GM06990 (cell line): ENCODE data around the gene JAKMIP1.

ENCODE experiments used
- DNase-seq: peaks from one replicate; pipeline ENCODE4 v3.0.0-alpha.2; 2011; ENCODE audit not compliant: insufficient read length; ENCODE audit errors: extremely low read depth
- H3K27me3 ChIP-seq: replicated peaks from 2 replicates; pipeline ENCODE4 v1.6.0; 2011; ENCODE audit warnings: low read length; ENCODE audit not compliant: control insufficient read depth, insufficient read depth
- H3K36me3 ChIP-seq: 2 replicates; pipeline ENCODE4 v1.5.1; 2011; ENCODE audit warnings: low read length; ENCODE audit not compliant: control insufficient read depth, insufficient read depth
- H3K4me3 ChIP-seq: replicated peaks from 2 replicates; pipeline ENCODE4 v1.5.1; 2011; ENCODE audit warnings: low read depth, mild to moderate bottlenecking, control low read depth, low read length
- TF ChIP-seq, protein P1 (sequence below): IDR thresholded peaks from 2 replicates; pipeline ENCODE4 v1.5.1; 2011; ENCODE audit warnings: low read length, control low read depth, mild to moderate bottlenecking, inconsistent platforms; ENCODE audit not compliant: insufficient read depth, poor library complexity, severe bottlenecking

JAKMIP1 gene

DNA sequence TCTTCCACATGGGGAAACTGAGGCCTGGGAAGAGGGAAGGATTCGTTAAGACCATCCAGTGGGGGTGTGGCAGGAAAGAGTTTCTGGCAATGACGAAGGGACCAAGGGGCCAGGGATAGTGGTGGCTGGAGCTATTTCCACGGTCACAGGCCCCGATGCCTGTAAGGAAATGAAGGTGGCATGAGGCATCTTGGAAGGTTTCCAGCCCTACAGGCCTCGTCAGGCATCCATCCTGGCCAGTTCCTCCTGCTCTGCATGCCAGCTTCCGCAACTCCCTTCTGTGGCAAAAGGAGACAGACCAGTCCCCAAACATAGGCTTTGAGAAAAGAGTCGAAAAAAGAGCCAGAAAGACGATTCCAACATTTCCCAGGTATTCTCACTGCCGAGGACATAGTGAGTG, 173.0 kb downstream of the JAKMIP1 start:
- DNase-seq: no peak
- H3K27me3 ChIP-seq: no peaks in the 10 kb centered on the region; the same call in 1 of the 2 replicates
- H3K36me3 ChIP-seq: no peaks in the 10 kb centered on the region
- H3K4me3 ChIP-seq: no peak overlapping the region
- TF ChIP-seq, protein P1, sequence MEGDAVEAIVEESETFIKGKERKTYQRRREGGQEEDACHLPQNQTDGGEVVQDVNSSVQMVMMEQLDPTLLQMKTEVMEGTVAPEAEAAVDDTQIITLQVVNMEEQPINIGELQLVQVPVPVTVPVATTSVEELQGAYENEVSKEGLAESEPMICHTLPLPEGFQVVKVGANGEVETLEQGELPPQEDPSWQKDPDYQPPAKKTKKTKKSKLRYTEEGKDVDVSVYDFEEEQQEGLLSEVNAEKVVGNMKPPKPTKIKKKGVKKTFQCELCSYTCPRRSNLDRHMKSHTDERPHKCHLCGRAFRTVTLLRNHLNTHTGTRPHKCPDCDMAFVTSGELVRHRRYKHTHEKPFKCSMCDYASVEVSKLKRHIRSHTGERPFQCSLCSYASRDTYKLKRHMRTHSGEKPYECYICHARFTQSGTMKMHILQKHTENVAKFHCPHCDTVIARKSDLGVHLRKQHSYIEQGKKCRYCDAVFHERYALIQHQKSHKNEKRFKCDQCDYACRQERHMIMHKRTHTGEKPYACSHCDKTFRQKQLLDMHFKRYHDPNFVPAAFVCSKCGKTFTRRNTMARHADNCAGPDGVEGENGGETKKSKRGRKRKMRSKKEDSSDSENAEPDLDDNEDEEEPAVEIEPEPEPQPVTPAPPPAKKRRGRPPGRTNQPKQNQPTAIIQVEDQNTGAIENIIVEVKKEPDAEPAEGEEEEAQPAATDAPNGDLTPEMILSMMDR: no peak

DNA sequence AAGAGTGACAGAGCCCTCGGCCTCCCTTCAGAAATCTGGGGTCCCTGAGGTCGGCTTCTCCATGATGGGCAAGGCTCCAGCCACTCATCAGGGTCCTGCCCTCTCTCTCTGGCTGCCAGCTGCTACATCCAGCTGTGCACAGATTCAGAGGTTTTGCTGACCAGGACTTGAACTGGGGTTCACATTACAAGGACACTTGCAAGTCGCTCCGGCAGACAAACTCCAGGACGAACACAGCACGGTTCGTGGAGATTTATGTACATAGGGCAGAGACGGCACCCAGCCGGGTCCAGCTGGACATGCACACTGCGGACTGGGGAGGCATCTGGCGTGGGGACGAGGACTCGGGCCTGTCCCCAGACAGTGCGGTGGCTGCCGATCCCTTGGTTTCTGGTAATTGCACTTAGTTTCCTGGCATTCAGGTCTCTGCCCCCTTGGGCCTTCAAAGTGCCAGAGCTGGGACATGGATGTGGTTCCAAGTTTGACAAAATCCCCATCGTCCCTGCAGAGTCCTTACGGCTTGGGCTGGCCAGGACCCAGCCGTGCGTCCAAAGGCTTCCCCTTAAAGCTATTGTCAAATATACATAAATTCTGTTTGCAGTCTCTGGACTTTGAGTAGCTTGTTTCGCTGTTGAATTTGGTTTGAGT, 175.9 kb downstream of the JAKMIP1 start:
- DNase-seq: no peak
- H3K27me3 ChIP-seq: no peaks in the 10 kb centered on the region; the same call in 1 of the 2 replicates
- TF ChIP-seq, protein P1: no peak

DNA sequence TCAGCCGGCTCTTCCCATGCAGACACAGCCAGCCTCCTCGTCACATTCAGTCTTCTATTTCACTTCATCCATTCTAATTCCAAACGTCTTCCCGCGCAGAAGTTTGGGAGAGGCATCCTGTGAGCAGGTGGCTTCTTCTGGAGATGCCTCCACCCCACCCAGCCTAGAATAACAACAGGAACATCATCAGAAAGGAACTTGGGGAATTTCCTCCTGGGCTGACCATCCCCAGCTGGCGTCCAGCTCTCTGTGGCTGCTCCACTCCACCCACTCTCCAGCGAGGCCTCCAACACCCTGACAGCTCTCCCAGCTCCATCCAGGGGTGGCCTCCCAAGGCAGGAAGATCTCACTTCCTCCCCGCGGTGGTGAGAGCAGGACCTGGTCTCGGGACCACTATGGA, 176.6 kb downstream of the JAKMIP1 start:
- Histone ChIP-seq H3K4me3 (no peak overlapping the region), H3K36me3 (no peaks in the 10 kb centered on the region), H3K27me3 (no peaks in the 10 kb centered on the region; the same call in 1 of the 2 replicates)
- DNase-seq: no peak
- TF ChIP-seq, protein P1: no peak

More for the DNA sequence above, 175.9 kb downstream of the JAKMIP1 start:
- H3K36me3 ChIP-seq: no peaks in the 10 kb centered on the region
- no peak overlapping the region for H3K4me3 ChIP-seq

GRCh38 chr4:6022607-6023288, 177.6 kb downstream of the JAKMIP1 start:
- H3K27me3 ChIP-seq: no peaks in the 10 kb centered on the region; the same call in 1 of the 2 replicates
- TF ChIP-seq, protein P1: no peak

DNA sequence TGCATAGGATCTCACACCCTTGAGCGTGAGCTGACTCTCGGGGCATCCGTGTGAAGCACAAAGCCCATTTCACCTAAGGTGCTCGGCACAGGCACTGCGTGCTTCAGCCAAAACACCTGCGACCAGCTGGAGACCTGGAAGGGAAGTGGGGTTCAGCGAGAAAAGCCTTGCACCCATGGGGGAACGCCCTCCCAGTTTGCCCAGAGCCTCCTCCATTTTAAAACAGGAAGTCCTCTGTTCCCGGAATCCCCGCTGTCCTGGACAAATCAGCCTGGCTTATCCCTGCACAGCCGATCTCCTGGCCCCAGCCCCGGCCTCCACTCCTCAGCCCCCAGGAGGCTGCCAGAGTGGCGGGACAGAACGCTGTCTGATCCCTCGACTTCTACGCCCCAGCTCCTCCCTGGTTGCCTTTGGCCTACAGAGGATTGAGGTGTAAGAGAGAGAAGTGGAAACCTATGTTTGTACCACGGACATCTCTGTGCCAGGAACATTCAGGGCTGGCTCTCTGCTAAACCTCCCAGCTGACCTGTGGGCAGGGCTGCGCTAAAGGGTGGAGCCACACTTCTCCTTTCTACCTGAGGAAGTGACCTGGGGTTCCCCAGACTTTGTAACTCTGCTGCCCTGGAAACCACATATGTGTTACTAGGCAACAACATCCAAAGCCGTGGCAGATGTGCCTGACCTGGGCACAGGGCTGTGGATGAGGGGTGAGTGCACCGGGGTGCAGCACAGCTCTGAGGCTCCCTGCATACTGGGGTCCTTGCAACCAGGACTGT, 178.3 kb downstream of the JAKMIP1 start:
- H3K27me3 ChIP-seq: peaks cover 3% of the 10 kb centered on the region
- H3K36me3 ChIP-seq: no peaks in the 10 kb centered on the region
- H3K4me3 ChIP-seq: no peak overlapping the region
- no peak for DNase-seq
- TF ChIP-seq, protein P1: no peak

More at GRCh38 chr4:6022607-6023288, 177.6 kb downstream of the JAKMIP1 start:
- Histone ChIP-seq H3K4me3 (no peak overlapping the region), H3K36me3 (no peaks in the 10 kb centered on the region)
- no peak for DNase-seq
